Sigmoid colon (tissue), 7 donors: ENCODE data around the gene EPGN. TPM values are rescaled to one million over a fixed set of nuclear protein-coding genes. Genes with fewer than 3 reads are reported as not detected.

Experiments used
- DNase-seq: peaks from one replicate; pipeline ENCODE4 v3.0.0-alpha.2; 2019
- H3K27ac ChIP-seq, 4 donors: fragments of 200-600 bp; sonication (generic); one replicate each; pipeline ENCODE4 v1.5.1; 2016 to 2019; ENCODE audit warnings: mild to moderate bottlenecking in 1 of 4
- H3K27me3 ChIP-seq, 3 donors: fragments of 200-600 bp; sonication (generic); one replicate each; pipeline ENCODE4 v1.5.1; 2019; ENCODE audit warnings: mild to moderate bottlenecking in 1 of 3
- H3K36me3 ChIP-seq, 4 donors: fragments of 200-600 bp; sonication (generic); one replicate each; pipeline ENCODE4 v1.5.1; 2016 to 2019
- H3K4me1 ChIP-seq, 4 donors: fragments of 200-600 bp; sonication (generic); one replicate each; pipeline ENCODE4 v1.5.1; 2017 to 2019
- H3K4me3 ChIP-seq, 4 donors: fragments of 200-600 bp; sonication (generic); one replicate each; pipeline ENCODE4 v1.5.1; 2017 to 2019; ENCODE audit warnings: mild to moderate bottlenecking in 2 of 4, moderate library complexity in 1 of 4
- H3K9me3 ChIP-seq, 4 donors: fragments of 200-600 bp in 3 of 4; sonication (generic) in 3 of 4; one replicate each; pipeline versions ENCODE4 v1.5.1 to v1.6.1; 2013 to 2019
- EP300 ChIP-seq, 4 donors: sonication (generic); formaldehyde crosslinking; IDR thresholded peaks; one replicate each; pipeline ENCODE4 v1.6.1; 2017; ENCODE audit warnings: antibody characterized with exemption in 4 of 4
- POLR2A ChIP-seq, 2 donors: fragments of 450-650 bp; IDR thresholded peaks; one replicate each; pipeline ENCODE4 v1.6.1; 2016; ENCODE audit warnings: antibody characterized with exemption in 2 of 2, mild to moderate bottlenecking in 2 of 2, moderate library complexity in 2 of 2
- POLR2AphosphoS5 ChIP-seq, 4 donors: sonication (generic); formaldehyde crosslinking; IDR thresholded peaks; one replicate each; pipeline ENCODE4 v1.6.1; 2017; ENCODE audit warnings: antibody characterized with exemption in 4 of 4
- WGBS, 2 donors: extraction: QIAGEN DNeasy Blood & Tissue Kit; methylation state at CpG; one replicate each; pipeline ENCODE4 v1.1.7; 2013; 5-methylcytosine and 5-hydroxymethylcytosine counted together
- intact Hi-C: fragments of 100-400 bp; cut with DNase I; formaldehyde crosslinking; loops from one replicate; pipeline ENCODE4 v1.15.1; 2023
- polyA plus RNA-seq, 3 donors: library from polyadenylated mRNA; stranded (reverse); fragments of 200-250 nt; gene quantifications; one replicate each; pipeline ENCODE4 v1.2.3, GENCODE V29; 2013
- total RNA-seq, 4 donors: library from RNA; depleted of rRNA; stranded (reverse); fragments of >200 nt; gene quantifications; one replicate each; pipeline ENCODE4 v1.1.0, GENCODE V29; 2016
- TF ChIP-seq, protein P1 (sequence below), 4 experiments: fragments of 450-650 bp in 3 of 4; fragments of 200-600 bp in 1 of 4; IDR thresholded peaks; one replicate each; pipeline ENCODE4 v1.5.1; 2016 to 2019; ENCODE audit warnings: antibody characterized with exemption in 4 of 4, mild to moderate bottlenecking in 3 of 4, moderate library complexity in 2 of 4
- donor health status: healthy with polysubstance abuse.
- donor health status: Bipolar disorder and iron deficiency.
- donor health status: healthy.

EPGN gene
- total and polyA plus RNA-seq, 7 donors = 0.13 TPM; not detected in 6

DNA sequence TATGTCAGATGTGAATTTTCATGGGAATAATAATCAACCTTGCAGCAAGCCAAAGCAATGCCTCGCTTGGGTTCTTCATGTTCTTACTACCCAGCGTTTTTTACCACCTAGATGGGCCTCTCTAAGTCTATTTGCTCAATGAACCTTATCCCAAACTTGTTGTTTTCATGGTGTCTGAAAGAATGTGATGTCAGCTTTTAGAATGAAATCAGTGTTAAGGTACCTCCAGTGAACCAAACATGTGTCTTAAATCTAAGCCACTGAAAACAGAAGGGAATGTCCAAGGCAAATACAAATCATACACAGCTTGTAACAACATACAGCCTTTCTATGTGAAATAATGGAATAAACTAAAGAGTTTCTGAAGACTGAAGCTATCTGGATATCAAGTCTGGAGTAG, 6.7 kb downstream of the EPGN start:
- no peak for DNase-seq
- H3K27me3 ChIP-seq = no peaks in the 10 kb centered on the region
- no peak for TF ChIP-seq POLR2AphosphoS5 (IDR thresholded peaks at IDR 0.05)
- no peak for TF ChIP-seq EP300 (IDR thresholded peaks at IDR 0.05)
- TF ChIP-seq POLR2A (IDR thresholded peaks at IDR 0.05) = no peak
- TF ChIP-seq, protein P1, sequence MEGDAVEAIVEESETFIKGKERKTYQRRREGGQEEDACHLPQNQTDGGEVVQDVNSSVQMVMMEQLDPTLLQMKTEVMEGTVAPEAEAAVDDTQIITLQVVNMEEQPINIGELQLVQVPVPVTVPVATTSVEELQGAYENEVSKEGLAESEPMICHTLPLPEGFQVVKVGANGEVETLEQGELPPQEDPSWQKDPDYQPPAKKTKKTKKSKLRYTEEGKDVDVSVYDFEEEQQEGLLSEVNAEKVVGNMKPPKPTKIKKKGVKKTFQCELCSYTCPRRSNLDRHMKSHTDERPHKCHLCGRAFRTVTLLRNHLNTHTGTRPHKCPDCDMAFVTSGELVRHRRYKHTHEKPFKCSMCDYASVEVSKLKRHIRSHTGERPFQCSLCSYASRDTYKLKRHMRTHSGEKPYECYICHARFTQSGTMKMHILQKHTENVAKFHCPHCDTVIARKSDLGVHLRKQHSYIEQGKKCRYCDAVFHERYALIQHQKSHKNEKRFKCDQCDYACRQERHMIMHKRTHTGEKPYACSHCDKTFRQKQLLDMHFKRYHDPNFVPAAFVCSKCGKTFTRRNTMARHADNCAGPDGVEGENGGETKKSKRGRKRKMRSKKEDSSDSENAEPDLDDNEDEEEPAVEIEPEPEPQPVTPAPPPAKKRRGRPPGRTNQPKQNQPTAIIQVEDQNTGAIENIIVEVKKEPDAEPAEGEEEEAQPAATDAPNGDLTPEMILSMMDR (IDR thresholded peaks at IDR 0.05) = no peak
- H3K4me1 ChIP-seq = no peaks in the 10 kb centered on the region
- WGBS, 2 donors = 80 to 85% methylated on average over 2 of the region's 2 CpGs
- no peaks in the 10 kb centered on the region for H3K36me3 ChIP-seq
- no peak overlapping the region for H3K4me3 ChIP-seq
- intact Hi-C loops = loop anchor here (10.0 kb wide), 1 partner anchor 120 kb away; no protein-coding TSS in a partner anchor
- no peak overlapping the region for H3K27ac ChIP-seq
- H3K9me3 ChIP-seq = no peaks in the 10 kb centered on the region

DNA sequence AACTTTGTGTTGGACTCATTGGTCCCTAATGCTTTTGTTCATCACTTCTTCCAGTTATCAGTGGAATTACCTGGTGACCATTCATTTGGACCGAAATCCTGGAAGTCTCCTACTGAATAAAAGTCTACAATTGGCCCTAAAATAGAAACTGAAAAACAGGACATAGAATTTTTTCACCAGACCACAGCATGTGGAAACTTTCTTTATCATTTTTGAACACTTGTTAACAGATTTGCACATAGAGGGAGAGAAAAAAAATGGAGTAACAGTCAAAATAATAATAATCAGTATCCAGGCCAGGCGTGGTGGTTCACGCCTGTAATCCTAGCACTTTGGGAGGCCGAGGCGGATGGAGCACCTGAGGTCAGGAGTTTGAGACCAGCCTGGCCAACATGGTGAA, 7.1 kb downstream of the EPGN start:
- no peaks in the 10 kb centered on the region for H3K9me3 ChIP-seq
- no peak overlapping the region for H3K4me3 ChIP-seq
- no peak for DNase-seq
- intact Hi-C loops = loop anchor here (10.0 kb wide), 1 partner anchor 121 kb away; no protein-coding TSS in a partner anchor
- no peak overlapping the region for H3K27ac ChIP-seq
- H3K4me1 ChIP-seq = peaks cover 0 to 2% (median 0%) of the 10 kb centered on the region in 4 donors
- no peak for TF ChIP-seq POLR2AphosphoS5 (IDR thresholded peaks at IDR 0.05)
- TF ChIP-seq, protein P1 (IDR thresholded peaks at IDR 0.05) = no peak
- no peak for TF ChIP-seq POLR2A (IDR thresholded peaks at IDR 0.05)
- no peak for TF ChIP-seq EP300 (IDR thresholded peaks at IDR 0.05)
- no peaks in the 10 kb centered on the region for H3K27me3 ChIP-seq
- no peaks in the 10 kb centered on the region for H3K36me3 ChIP-seq
- 81 to 90% methylated on average over 5 of the region's 5 CpGs for WGBS, 2 donors

DNA sequence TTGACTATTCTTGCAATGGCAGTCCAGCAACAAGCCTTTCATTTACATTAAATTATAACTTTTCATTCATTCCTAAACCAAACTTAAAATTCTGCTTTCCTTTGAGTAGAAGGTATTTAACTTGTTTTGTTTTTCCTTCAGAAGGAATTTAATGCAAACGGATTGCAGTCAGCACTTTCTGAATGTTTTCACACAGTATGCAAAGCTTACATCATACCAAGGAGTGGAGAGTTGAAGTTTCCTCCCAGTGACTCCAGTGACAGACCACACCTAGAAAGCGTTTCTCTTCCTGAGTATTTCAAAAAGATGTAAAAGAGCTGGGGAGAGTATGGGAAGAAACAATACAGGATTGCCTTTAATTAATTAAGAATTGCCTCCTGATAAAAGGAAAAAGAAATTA, 8.1 kb downstream of the EPGN start:
- no peaks in the 10 kb centered on the region for H3K36me3 ChIP-seq
- TF ChIP-seq POLR2A (IDR thresholded peaks at IDR 0.05) (no peak), POLR2AphosphoS5 (IDR thresholded peaks at IDR 0.05) (no peak), EP300 (IDR thresholded peaks at IDR 0.05) (no peak)
- TF ChIP-seq, protein P1 (IDR thresholded peaks at IDR 0.05) = no peak
- H3K27me3 ChIP-seq = no peaks in the 10 kb centered on the region
- intact Hi-C loops = loop anchor here (10.0 kb wide), 1 partner anchor 122 kb away; no protein-coding TSS in a partner anchor
- H3K4me3 ChIP-seq = no peak overlapping the region
- WGBS, 2 donors = 28 to 52% methylated on average over 2 of the region's 2 CpGs
- H3K9me3 ChIP-seq = no peaks in the 10 kb centered on the region
- H3K4me1 ChIP-seq = peaks cover 0 to 5% (median 0%) of the 10 kb centered on the region in 4 donors
- DNase-seq = no peak
- H3K27ac ChIP-seq = no peak overlapping the region

DNA sequence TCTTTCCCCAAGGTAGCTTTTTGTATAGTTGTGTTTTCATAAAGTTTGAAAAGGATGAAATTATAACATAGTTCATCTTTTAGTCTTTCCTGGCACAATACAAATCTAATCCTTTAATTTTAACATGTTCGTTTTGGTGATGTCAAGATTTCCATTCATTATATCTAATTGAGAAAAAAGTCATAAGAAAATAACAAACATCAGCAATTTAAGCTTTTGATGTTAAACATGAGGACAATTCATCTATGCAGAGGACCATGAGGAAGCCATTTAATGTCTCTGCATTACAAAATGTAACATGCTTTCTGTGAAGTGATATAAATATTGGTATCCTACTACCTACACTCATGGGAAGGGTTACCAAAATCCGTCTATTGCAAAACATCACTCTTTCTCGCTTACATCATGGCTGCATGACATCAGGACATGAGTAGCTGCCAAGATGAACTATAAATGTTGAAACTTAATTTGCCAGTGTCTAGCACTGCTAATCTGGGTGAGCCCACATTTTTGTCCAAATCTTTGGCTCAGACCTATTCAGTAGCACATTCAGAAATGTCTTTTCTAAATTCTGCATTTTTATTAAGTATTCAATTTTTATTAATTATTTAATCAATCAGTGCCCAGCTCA, 9.5 kb downstream of the EPGN start:
- no peak for DNase-seq
- Histone ChIP-seq H3K4me3 (no peak overlapping the region), H3K27ac (no peak overlapping the region), H3K27me3 (no peaks in the 10 kb centered on the region), H3K9me3 (no peaks in the 10 kb centered on the region), H3K36me3 (no peaks in the 10 kb centered on the region), H3K4me1 (peaks cover 0 to 5% (median 0%) of the 10 kb centered on the region in 4 donors)
- intact Hi-C loops = loop anchor here (10.0 kb wide), 1 partner anchor 123 kb away; no protein-coding TSS in a partner anchor
- no peak for TF ChIP-seq POLR2A (IDR thresholded peaks at IDR 0.05)
- TF ChIP-seq EP300 (IDR thresholded peaks at IDR 0.05) = no peak
- 83 to 86% methylated on average over 3 of the region's 3 CpGs for WGBS, 2 donors

DNA sequence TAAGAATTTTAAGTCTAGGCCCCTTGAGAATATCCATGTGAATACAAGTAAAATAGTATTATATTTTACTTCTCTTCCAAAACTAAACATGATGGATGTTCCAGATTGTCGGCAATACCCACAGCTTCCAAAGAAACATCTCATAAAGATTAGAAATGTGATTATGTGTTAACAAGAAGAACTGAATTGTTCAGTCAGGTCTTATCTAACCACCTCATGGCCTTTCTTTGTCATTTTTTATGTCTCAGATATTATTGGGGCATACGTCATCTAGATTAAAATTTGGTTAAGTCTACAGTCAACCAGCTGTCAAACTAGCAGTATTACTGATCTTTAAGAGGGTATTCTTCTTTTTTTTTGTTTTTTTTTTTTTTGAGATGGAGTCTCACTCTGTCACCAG, 10.0 kb downstream of the EPGN start:
- intact Hi-C loops = loop anchor here (10.0 kb wide), 1 partner anchor 123 kb away; no protein-coding TSS in a partner anchor

More for the DNA sequence above, 10.0 kb downstream of the EPGN start:
- Histone ChIP-seq H3K27me3 (no peaks in the 10 kb centered on the region), H3K9me3 (no peaks in the 10 kb centered on the region), H3K4me1 (peaks cover 0 to 5% (median 0%) of the 10 kb centered on the region in 4 donors), H3K4me3 (no peak overlapping the region), H3K36me3 (no peaks in the 10 kb centered on the region), H3K27ac (no peak overlapping the region)
- WGBS, 2 donors = 40 to 74% methylated on average over 2 of the region's 2 CpGs
- TF ChIP-seq, protein P1 (IDR thresholded peaks at IDR 0.05) = no peak
- TF ChIP-seq EP300 (IDR thresholded peaks at IDR 0.05) (no peak), POLR2A (IDR thresholded peaks at IDR 0.05) (no peak), POLR2AphosphoS5 (IDR thresholded peaks at IDR 0.05) (no peak)
- no peak for DNase-seq
